Esophagus squamous epithelium (tissue), 4 donors: Measurements from ENCODE around the gene NHERF1.

Source experiments
- CTCF ChIP-seq, 6 experiments: fragments of 450-650 bp in 4 of 6; fragments of 200-600 bp in 2 of 6; sonication (generic) in 2 of 6; IDR thresholded peaks; one replicate each; pipeline ENCODE4 v1.5.1; 2016 to 2019; ENCODE audit warnings: antibody characterized with exemption in 6 of 6, mild to moderate bottlenecking in 4 of 6, moderate library complexity in 4 of 6
- POLR2A ChIP-seq, 4 donors: fragments of 450-650 bp; IDR thresholded peaks; one replicate each; pipeline ENCODE4 v1.6.1; 2017; ENCODE audit warnings: antibody characterized with exemption in 4 of 4, mild to moderate bottlenecking in 4 of 4, moderate library complexity in 3 of 4

GRCh38 chr17:74755533-74755932, 7.1 kb downstream of the NHERF1 start:
- TF ChIP-seq CTCF (IDR thresholded peaks at IDR 0.05) (no peak), POLR2A (IDR thresholded peaks at IDR 0.05) (no peak)
